Measurements from ENCODE around the gene KCNN2.

DNA sequence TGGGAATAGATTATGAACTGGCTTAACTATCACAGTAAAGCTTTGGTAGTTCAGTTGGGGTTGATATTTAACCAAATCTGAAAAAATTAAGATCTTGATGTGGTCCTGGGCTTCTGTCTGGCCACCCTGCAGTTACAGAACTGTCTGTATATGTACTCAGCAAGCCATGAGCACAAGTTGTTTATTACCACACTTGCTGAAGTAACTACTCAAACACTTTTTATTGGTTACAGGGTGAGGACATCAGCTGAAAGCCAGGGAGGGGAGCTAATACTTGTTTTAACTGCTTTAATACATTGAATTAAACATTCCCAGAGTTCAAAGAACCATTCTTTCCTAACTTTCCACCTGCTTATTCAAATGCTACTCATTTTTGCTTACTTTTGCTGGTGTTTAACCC, 29.4 kb upstream of the KCNN2 start:
- TF ChIP-seq, protein P1, sequence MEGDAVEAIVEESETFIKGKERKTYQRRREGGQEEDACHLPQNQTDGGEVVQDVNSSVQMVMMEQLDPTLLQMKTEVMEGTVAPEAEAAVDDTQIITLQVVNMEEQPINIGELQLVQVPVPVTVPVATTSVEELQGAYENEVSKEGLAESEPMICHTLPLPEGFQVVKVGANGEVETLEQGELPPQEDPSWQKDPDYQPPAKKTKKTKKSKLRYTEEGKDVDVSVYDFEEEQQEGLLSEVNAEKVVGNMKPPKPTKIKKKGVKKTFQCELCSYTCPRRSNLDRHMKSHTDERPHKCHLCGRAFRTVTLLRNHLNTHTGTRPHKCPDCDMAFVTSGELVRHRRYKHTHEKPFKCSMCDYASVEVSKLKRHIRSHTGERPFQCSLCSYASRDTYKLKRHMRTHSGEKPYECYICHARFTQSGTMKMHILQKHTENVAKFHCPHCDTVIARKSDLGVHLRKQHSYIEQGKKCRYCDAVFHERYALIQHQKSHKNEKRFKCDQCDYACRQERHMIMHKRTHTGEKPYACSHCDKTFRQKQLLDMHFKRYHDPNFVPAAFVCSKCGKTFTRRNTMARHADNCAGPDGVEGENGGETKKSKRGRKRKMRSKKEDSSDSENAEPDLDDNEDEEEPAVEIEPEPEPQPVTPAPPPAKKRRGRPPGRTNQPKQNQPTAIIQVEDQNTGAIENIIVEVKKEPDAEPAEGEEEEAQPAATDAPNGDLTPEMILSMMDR (IDR thresholded peaks at IDR 0.05): no peak
- TF ChIP-seq POLR2A (IDR thresholded peaks at IDR 0.05): no peak
- no peak for TF ChIP-seq POLR2AphosphoS5 (IDR thresholded peaks at IDR 0.05)
- no peak for TF ChIP-seq EP300 (IDR thresholded peaks at IDR 0.05)

All from sigmoid colon (tissue), 4 donors.